ENCODE results near the gene GABRA6.
"Not testable (repeated sequence)": the region's sequence is repeated elsewhere in the genome, so short reads cannot be mapped to it uniquely, and the experiment has no call there.

GABRA6 gene

DNA sequence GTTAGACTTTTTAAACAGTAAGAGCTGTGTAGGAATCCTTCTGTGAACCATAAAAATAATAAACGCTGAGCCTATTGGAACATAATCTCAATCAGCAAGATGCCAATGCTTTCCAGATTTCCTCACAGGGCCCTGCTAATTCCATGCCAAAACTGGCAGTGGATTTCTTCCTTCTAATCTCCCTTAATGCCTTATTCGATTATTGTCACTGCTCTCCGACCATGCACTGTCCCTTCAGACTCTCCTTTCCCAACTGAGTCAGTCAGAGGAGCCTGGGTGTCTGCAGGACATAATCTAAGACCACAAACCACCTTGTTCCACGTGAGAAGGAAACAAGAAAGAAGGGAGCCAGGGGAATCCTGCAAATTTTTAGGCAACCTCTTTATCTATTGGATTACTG is at the start of gene GABRA6:
TSS of gene GABRA6 (plus strand) at position 261 of the 400 bp plus-strand sequence. CDS start 269 bp downstream, outside the sequence.
- DNase-seq = no peak

DNA sequence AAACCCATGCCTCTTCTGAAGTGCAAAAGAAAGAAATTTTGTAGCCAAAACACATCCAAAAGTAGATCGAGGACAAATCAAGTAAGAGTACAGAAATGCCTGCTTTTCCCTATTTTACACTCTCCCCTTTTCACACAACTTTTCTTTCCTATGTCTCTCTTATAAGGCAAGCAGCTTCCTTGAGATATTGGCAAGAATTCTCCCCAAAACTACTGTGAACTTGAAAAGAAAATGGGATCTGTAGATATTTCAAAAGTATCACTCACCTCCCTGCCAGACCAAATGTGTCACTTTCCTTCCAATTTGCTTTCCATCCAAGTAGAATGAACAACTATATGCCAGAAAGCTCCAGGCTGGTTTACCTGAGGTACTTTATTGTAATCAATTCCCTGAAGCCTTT is 47.9 kb upstream of the GABRA6 start:
- no peak for DNase-seq

DNA sequence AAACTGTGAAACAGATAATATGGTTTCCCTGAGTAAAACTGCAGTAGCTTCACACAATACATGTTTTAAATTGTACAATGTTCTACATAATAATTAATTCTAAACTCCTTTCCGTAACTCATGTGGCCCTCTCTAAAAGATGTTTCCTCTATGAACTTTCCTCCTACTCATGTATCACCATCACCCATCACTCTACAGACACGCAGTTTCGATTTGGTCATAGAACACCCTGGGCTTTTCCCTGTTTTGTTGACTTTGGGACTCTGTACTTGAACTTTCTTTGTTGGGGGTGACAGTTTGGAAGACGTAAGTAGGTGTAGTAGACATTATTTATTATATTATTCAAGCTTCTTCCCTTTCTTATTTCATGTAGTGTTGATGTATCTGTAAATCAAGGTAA is 44.1 kb upstream of the GABRA6 start:
- no peak for DNase-seq

DNA sequence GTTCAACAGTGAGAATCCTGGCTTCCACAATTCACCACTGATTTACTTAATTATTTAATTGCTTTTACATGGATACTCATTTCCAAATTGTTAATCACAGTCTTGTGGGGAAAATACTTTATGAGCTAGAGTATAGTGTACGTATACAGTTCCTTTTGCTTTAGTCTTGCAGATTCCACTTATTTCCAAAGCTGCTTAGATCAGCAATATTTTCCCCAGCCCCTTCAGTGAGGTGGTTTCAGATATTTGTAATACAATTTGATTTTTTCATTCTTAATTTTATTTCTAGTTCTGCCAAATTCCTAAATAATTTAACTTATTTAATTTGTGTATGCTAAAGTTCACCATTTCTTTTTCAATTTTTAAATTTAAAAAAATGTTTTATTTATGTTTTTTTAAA is 40.3 kb upstream of the GABRA6 start:
- no peak for DNase-seq

DNA sequence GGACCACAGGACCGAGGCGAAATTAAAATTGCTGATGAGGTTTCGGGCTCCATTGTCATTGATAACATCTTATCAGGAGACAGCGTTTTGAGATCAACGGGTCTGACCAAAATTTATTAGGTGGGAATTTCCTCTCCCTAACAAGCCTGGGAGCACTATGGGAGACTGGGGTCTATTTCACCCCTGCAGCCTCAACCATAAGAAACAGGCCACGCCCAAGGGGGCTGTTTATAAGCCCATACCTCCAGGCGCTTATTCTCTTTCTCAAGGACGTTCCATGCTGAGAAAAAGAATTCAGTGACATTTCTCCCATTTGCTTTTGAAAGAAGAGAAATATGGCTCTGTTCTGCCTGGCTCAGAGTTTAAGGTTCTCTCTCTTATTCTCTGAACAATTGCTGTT is 33.6 kb upstream of the GABRA6 start:
- DNase-seq = not testable (repeated sequence)

DNA sequence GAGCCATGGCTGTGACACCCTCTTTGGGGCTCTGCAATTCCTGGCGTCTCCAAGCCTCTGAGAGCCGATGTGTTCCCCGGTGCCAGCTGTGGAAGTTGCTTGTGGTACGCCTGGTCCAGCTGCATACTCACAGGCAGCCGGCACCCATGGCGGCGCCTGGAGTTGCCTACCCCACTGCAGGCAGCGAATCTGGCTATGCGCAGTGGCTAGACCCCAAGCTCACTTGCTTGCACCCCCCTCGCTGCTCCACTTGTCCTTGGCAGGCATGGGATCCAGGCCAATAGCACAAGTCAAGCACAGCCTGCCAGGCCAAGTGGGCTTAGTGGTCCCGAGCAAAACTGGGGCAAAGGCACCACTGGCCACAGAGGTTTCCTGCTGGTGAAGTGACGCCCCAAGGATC is 24.7 kb upstream of the GABRA6 start:
- no peak for DNase-seq

DNA sequence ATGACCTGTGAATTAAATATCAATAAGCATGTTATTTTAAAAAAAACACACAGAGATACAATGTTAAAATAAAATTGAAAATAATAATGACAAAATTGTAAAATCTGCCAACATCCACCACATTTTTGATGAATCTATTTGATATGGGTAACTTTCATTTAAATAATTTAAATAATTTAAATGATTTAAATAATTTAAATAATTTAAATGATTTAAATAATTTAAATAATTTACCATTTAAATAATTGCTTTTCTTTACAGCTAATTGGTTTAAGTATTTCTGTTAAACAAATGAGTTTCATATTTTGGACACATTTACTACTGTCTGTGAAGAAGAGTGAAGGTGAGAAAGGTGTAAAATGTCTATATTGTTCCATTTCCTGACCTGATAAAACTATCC is 22.1 kb upstream of the GABRA6 start:
- no peak for DNase-seq

DNA sequence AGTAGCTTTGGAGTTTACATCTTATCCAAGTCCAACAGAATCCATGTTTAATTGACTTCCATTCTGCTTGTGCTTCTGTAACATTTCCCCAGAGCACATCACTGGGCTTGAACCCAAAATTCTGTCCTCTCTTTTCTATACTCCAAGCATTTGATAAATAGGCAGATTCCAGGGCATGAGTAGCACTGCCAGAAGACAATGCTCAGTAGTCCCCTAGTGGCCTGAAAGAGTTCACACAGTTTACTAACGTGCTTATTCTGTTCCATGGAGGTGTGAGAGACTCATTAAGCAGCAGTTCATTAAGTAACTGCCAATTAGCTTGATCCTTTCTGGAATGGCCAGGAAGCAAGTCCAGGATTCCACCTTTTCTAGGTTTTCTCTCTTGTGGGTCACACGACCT is 9.4 kb upstream of the GABRA6 start:
- DNase-seq = no peak

DNA sequence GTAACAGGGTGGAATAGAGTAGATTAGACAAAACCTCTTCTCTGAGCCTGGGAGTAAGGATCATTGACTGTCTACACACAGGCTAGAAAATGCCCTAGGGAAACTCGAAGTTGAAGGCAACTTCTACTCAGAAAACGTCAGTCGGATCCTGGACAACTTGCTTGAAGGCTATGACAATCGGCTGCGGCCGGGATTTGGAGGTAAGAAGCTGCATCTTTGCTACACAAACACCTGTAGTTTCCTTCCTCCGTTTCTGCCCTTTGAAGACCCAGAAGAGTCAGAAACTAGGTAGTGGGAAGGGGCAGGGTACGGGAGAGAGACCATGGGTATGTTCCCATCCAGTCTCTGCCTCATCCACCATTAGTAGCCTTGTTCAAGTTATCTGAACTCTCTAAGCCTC is 628 bp downstream of the GABRA6 start:
- DNase-seq = no peak

DNA sequence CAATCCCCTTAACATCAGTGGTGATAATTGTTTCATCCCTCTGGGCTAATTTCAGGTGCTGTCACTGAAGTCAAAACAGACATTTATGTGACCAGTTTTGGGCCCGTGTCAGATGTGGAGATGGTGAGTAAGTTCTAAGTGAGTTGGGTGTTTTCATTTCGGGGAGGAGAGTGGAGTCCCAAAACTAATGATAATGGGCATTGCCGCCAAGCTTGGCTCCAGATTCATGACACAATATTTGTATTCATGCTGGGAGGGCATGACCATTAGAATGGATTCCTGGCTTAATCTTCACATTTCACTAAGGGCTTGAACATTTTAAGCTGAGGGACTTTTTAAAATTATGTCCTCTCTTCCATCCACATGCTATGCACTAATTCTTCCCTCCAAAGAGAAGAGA is 1.4 kb downstream of the GABRA6 start:
- no peak for DNase-seq

DNA sequence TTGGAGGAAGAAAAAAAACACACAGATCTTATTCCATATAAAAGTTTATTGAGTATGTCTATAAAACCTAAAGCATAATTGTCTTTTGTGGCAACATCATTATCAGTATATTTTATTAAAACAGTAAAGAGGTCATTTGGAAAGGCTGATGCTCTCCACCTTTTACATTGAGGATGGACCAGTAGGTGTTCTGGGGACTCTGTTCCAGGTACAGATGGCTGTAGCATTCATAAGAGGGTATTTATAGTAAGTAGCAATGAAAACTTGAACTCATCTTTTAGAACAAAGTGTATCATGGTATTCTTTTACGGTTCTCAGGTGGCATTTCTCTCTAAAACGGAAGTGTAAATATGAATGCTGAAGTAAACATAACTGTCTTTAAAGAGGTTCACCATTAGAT is 1.8 kb downstream of the GABRA6 start:
- no peak for DNase-seq

DNA sequence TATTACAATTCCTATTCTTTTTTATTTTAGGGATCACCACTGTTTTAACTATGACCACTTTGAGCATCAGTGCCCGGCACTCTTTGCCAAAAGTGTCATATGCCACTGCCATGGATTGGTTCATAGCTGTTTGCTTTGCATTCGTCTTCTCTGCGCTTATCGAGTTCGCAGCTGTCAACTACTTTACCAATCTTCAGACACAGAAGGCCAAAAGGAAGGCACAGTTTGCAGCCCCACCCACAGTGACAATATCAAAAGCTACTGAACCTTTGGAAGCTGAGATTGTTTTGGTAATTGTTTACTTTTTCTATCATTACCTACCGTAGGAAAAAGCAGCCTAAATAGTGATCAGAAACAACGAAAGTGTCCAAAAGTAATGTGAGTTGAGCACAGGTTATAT is 6.4 kb downstream of the GABRA6 start:
- no peak for DNase-seq

DNA sequence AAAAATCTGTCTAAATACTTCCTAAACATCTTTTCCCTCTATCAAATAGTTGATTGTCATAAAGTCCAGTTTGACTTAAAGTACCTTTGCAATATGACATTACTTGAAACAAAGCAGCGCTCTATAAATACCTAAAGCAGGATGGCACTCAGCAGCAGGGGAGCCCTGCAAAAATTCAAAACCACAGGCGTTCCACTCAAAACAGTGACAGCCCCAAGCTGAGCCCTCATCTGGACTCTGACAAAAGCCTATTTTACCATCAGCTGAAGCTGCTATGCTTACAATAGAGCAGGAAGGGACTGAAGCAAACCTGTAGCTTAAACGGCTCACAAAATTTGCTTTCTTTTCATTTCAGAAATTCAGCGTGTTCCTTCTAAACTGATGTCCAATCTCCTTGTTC is 11.5 kb downstream of the GABRA6 start:
- DNase-seq = no peak

DNA sequence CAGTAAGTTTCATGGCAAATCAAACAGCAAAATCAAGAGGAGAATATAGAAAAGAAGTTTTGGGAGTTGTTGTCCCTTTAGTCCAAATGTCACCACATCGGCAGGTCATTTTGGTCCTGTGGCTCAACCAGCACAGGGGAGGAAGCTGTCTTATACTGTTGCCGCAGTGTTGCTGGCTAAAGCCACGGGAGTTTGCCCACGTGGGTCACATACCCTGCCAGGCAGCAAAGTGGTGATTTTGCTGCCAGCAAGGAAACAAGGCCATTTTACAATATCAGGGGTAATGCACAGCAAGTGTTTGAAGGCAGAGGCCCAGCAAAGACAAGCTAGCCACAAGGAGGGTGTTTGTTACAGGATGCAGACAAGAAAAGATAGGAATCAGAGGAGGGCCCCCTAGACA is 14.5 kb downstream of the GABRA6 start:
- no peak for DNase-seq

DNA sequence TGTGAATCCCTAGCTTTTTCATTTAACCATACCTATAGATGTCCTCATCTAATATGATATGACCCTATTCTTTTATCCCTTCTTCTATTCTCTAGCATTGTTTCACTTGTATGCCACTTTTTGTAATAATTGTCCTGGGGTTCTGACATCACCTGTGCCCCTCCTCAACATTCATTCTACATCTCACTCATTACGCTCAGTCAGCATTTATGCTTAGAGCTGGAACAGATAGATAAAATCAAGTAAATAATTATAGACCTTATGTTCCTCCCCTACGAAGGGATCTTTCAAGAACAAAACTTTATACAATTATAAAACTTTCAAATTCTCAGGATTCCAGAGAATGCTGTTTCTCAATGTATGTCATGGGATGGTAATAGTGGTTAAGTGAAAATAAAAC is 18.0 kb downstream of the GABRA6 start:
- no peak for DNase-seq

DNA sequence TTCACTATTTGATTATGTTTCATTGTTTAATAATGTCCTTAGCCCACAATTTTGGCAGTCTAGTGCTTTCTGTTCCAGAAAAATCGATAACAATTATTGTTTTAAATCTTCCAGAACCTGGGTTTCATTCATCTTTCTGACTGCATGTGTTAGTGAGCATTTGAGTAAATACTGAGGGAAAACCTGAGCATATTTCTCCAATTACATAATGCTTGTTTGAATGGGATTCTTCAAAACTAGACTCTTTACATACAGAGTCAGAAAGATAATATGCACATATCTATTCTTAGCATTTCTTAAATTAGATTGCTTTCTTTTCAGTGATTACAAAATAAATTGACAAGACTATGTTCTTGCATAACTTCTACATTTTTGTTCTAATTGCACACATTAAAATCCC is 21.9 kb downstream of the GABRA6 start:
- no peak for DNase-seq

DNA sequence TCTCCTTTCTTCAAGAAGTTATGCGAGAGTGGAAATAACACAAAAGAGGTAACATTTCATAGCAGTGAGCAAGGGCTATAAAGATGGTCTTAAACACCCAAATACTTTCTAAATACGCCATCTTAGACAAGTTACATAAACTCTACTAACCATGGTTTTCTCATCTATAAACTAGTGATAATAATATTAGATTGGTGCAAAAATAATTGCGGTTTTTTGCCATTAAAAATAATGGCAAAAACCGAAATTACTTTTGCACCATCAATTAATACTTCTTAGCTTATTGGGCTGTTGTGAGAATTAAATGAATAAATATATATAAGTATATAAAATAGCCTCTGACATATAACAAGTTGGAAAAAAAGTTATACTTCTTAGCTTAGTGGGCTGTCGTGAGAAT is 23.7 kb downstream of the GABRA6 start:
- DNase-seq = no peak

DNA sequence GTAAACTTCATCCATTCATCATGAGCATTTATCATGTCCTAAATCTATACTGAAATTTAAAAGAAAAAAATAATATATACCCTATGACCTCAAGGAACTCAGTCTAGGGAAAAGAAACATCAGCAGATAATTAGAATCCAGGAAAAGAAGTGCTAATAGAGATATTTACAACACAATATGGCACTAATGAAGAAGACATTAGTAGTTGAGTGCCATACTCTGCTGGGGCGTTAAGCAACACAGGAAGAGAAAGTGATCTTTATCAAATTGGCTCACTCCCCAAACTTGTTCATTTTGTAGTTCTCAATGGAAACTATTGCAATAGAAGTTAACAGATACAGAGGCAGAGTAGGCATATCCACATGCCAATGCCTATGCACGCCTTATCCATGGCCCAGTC is 27.5 kb downstream of the GABRA6 start:
- no peak for DNase-seq

DNA sequence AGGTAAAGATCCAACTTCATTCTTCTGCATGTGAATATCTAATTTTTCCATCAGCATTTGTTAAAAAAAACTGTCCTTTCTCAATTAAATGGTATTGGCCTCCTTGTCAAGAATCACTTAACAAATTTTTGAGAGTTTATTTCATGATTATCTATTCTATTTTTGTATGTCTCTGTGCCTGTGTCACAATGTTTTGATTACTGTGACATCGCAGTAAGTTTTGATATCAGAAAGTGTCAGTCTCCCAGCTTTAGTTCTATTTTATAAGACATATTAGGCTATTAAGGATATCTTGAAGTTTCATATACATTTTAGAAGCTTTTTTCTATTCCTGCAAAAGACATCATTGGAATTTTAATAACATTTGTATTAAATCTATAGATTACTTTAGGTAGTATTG is 33.6 kb downstream of the GABRA6 start:
- DNase-seq = no peak

DNA sequence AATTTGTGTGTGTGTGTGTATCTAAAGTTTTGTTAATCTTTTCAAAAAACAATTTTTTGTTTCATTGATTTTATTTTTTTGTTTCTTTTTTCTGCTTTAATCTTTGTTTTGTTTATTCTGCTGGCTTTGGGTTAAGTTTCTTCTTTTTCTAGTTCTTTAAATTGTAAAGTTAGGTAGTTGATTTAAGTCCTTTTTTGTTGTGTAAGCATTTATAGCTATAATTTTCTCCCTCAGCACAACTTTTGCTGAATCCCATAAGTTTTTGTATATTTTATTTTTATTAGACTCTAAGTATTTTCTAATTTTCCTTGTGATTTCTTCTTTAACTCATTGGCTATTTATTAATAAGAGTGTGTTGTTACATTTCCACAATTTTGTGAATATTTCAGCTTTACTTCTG is 34.9 kb downstream of the GABRA6 start:
- DNase-seq = no peak

DNA sequence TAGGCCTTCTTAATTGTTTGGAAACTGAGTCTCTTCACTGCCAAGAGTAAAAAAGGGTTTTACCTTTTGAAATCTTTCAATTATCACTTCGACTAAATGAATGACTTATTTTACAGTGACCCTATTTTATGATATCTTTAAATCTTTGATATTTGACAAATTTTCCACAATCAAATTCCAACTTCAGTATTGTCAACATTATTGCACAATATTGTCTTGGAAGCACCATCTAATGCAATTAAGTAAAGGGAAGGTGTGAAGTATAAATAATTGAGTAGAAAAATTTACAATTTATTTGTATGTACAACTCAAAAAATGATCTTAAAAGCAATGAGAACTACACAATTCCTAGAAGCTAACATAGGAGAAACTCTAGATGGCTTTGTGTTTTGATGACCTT is 49.2 kb downstream of the GABRA6 start:
- no peak for DNase-seq

DNA sequence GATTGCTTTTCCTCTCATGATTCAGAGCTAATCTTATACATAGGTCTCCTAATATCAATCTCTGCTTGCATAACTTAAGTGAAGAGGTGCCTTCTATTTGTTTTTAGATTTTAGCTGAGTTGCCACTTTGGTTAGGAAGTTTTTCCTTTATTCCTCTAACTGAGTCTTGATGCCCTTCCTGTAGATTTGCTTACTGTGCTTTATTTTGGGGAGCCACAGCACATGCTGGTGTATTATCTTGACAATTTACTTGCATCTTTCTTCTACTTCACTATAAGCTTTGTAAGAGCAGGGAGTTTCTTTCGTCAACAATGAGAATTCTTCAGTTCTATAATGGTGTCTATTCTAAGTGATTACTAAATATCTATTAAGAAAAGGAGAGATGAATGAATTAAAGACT is 54.9 kb downstream of the GABRA6 start:
- DNase-seq = no peak

DNA sequence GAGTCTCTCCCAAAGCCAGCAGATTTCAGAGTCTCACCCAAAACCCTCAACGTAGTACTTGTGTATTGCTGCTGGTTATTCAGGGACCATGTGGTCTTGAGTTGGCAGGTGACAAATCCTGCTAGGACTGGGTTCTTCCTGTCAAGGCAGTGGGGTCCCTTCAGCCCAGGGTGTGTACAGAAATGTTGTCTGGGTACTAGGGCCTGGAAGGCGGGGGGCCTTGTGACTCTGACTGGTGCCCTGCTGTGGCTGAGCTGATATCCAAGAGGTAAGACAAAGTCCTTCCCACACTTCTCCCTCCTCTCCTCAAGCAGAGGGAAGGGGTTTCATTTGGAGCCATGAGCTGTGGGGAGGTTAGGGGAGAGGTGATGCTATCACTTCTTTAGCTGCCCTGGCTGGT is 58.8 kb downstream of the GABRA6 start:
- DNase-seq = no peak

DNA sequence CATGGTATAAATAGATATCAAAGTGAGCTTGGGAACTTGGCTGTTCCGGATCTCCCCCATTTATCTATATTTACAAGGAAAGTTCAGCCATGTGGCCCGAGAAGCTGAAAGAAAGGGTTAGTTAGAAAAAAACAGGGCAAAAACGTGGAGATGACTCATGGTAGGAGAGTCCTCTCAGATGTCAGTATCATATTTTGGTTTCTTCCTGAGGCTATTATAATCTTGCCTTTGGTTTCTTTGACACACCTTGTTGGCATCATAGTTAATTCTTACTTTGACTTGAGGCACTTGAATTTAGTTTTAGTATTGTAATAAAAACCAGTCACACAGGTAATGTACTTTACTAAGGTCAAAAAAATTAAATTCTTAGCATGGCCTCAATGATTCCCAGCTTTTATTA is 59.9 kb downstream of the GABRA6 start:
- DNase-seq = no peak

DNA sequence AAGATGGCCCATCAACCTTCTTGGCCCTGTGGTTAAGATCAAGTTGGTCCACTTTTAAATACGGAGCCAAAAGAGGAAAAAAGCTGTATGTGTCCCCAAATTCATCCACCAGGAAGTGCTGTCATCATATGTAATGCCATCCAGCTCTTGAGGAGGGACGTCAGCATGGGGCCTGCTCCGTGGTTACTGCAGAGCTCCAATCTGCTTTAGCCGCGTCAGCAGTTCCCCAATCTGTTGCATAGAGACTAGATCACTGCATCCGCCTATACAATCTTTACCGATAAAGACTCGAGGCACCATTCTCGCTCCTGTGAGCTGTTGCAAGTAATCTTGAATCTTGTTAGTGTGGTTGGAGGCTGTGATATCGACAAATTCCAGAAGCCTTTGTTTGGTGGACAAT is 65.7 kb downstream of the GABRA6 start:
- no peak for DNase-seq

Data from activated CD4-positive, alpha-beta T cell treated with anti-CD3 and anti-CD28 coated beads, Interleukin-2, amount 50 U/mL, for 16 hours (primary cell).